ENCODE measurements around the gene PMM2.

DNA sequence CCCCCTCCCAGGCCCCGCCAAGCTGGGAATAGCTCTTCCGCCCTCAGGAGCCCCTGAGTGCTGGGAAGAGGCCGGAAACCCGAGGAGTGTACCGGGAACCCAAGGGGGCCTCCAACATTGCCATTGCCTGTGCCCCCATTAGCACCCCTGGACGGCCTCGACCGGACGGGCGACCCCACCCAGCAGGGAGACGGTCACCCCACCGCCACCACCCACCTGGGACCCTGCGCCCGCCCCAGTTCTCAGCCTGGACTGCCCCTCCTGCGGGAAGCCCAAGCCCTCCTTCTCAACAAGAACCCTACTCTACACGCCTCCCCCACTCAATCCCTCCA is 69.2 kb downstream of the PMM2 start:
- TF ChIP-seq CTCF (IDR thresholded peaks at IDR 0.05) (no peak), POLR2AphosphoS5 (IDR thresholded peaks at IDR 0.05) (no peak)
